ENCODE data around the gene ZNF599.

ZNF599 gene

GRCh38 chr19:34778342-34778741 lies 5.3 kb upstream of the ZNF599 start:
- H3K27ac Mint-ChIP-seq = no peak overlapping the region
- intact Hi-C loops (cut with micrococcal nuclease) = no loop called here
- H3K9me3 Mint-ChIP-seq = peaks cover 63% of the 10 kb centered on the region
- H3K4me3 Mint-ChIP-seq = no peak overlapping the region
- no peaks in the 10 kb centered on the region for H3K4me1 Mint-ChIP-seq (ENCODE audit: low read depth)
- H3K27me3 Mint-ChIP-seq = peaks cover 8% of the 10 kb centered on the region
- no peaks in the 10 kb centered on the region for H3K36me3 Mint-ChIP-seq (ENCODE audit: low read depth)

- Mint-ChIP-seq H3K36me3 (ENCODE audit: low read depth) (peaks cover 7% of the 10 kb centered on the region), H3K4me3 (no peak overlapping the region), H3K27me3 (peaks cover 12% of the 10 kb centered on the region), H3K9me3 (peaks cover 57% of the 10 kb centered on the region), H3K4me1 (ENCODE audit: low read depth) (peaks cover 10% of the 10 kb centered on the region), H3K27ac (no peak overlapping the region)
- intact Hi-C loops (cut with micrococcal nuclease) = no loop called here
These were observed 1.8 kb upstream of the ZNF599 start for GRCh38 chr19:34774857-34775256.

- Mint-ChIP-seq H3K4me1 (ENCODE audit: low read depth) (peaks cover 10% of the 10 kb centered on the region), H3K36me3 (ENCODE audit: low read depth) (peaks cover 13% of the 10 kb centered on the region), H3K27me3 (peaks cover 12% of the 10 kb centered on the region), H3K9me3 (peaks cover 64% of the 10 kb centered on the region), H3K4me3 (peak overlapping the region; percentile 75), H3K27ac (no peak overlapping the region)
- intact Hi-C loops (cut with micrococcal nuclease) = loop anchor here (1.0 kb wide), 1 partner anchor 39 kb away; the partner anchor contains the start of gene ZNF181
These were observed 495 bp upstream of the ZNF599 start for GRCh38 chr19:34773555-34773864.

GRCh38 chr19:34767951-34768350 lies 5.1 kb downstream of the ZNF599 start:
- intact Hi-C loops (cut with micrococcal nuclease) = no loop called here
- peaks cover 91% of the 10 kb centered on the region for H3K9me3 Mint-ChIP-seq
- H3K27me3 Mint-ChIP-seq = peaks cover 4% of the 10 kb centered on the region
- H3K4me3 Mint-ChIP-seq = no peak overlapping the region
- peaks cover 45% of the 10 kb centered on the region for H3K36me3 Mint-ChIP-seq (ENCODE audit: low read depth)
- H3K27ac Mint-ChIP-seq = no peak overlapping the region
- H3K4me1 Mint-ChIP-seq (ENCODE audit: low read depth) = peaks cover 10% of the 10 kb centered on the region

- no peaks in the 10 kb centered on the region for H3K27me3 Mint-ChIP-seq
- peaks cover 38% of the 10 kb centered on the region for H3K36me3 Mint-ChIP-seq (ENCODE audit: low read depth)
- no peaks in the 10 kb centered on the region for H3K4me1 Mint-ChIP-seq (ENCODE audit: low read depth)
- intact Hi-C loops (cut with micrococcal nuclease) = no loop called here
- H3K27ac Mint-ChIP-seq = no peak overlapping the region
- peaks cover 94% of the 10 kb centered on the region for H3K9me3 Mint-ChIP-seq
- no peak overlapping the region for H3K4me3 Mint-ChIP-seq
These were observed 6.6 kb downstream of the ZNF599 start for GRCh38 chr19:34766386-34766785.

GRCh38 chr19:34759218-34759917 lies 13.6 kb downstream of the ZNF599 start:
- intact Hi-C loops (cut with micrococcal nuclease) = no loop called here

GRCh38 chr19:34757441-34757840 lies 15.6 kb downstream of the ZNF599 start:
- H3K27ac Mint-ChIP-seq = no peak overlapping the region
- no peaks in the 10 kb centered on the region for H3K4me1 Mint-ChIP-seq (ENCODE audit: low read depth)
- intact Hi-C loops (cut with micrococcal nuclease) = no loop called here
- H3K9me3 Mint-ChIP-seq = peaks cover 98% of the 10 kb centered on the region
- H3K36me3 Mint-ChIP-seq (ENCODE audit: low read depth) = peaks cover 5% of the 10 kb centered on the region
- H3K27me3 Mint-ChIP-seq = no peaks in the 10 kb centered on the region
- H3K4me3 Mint-ChIP-seq = no peak overlapping the region

More at GRCh38 chr19:34759218-34759917, 13.6 kb downstream of the ZNF599 start:
- Mint-ChIP-seq H3K9me3 (peaks cover 98% of the 10 kb centered on the region), H3K4me1 (ENCODE audit: low read depth) (no peaks in the 10 kb centered on the region), H3K36me3 (ENCODE audit: low read depth) (peaks cover 5% of the 10 kb centered on the region), H3K4me3 (no peak overlapping the region), H3K27me3 (no peaks in the 10 kb centered on the region), H3K27ac (no peak overlapping the region)

- H3K9me3 Mint-ChIP-seq = peaks cover 96% of the 10 kb centered on the region
These were observed 27.9 kb downstream of the ZNF599 start for GRCh38 chr19:34744896-34745690.

GRCh38 chr19:34734537-34735103 lies 38.4 kb downstream of the ZNF599 start:
- intact Hi-C loops (cut with micrococcal nuclease) = loop anchor here (1.0 kb wide), 2 partner anchors 39 to 57 kb away; partner anchors contain the start of genes SCGB2B2, ZNF302 and ZNF599
- Mint-ChIP-seq H3K36me3 (ENCODE audit: low read depth) (peaks cover 65% of the 10 kb centered on the region), H3K27ac (peak overlapping the region; percentile 99), H3K4me1 (ENCODE audit: low read depth) (peaks cover 22% of the 10 kb centered on the region), H3K27me3 (peaks cover 6% of the 10 kb centered on the region), H3K9me3 (peaks cover 35% of the 10 kb centered on the region), H3K4me3 (peak overlapping the region; percentile 88)

More at GRCh38 chr19:34744896-34745690, 27.9 kb downstream of the ZNF599 start:
- Mint-ChIP-seq H3K4me1 (ENCODE audit: low read depth) (no peaks in the 10 kb centered on the region), H3K4me3 (no peak overlapping the region), H3K27ac (no peak overlapping the region), H3K36me3 (ENCODE audit: low read depth) (peaks cover 12% of the 10 kb centered on the region), H3K27me3 (no peaks in the 10 kb centered on the region)
- intact Hi-C loops (cut with micrococcal nuclease) = no loop called here

- peaks cover 28% of the 10 kb centered on the region for H3K9me3 Mint-ChIP-seq
- H3K4me3 Mint-ChIP-seq = peak within 1 kb of the TSS; percentile 88
- peaks cover 9% of the 10 kb centered on the region for H3K27me3 Mint-ChIP-seq
- peaks cover 22% of the 10 kb centered on the region for H3K4me1 Mint-ChIP-seq (ENCODE audit: low read depth)
- H3K36me3 Mint-ChIP-seq (ENCODE audit: low read depth) = peaks cover 58% of the 10 kb centered on the region
- intact Hi-C loops (cut with micrococcal nuclease) = loop anchor here (1.0 kb wide), 2 partner anchors 39 to 57 kb away; partner anchors contain the start of genes SCGB2B2, ZNF302 and ZNF599
- peak within 1 kb of the TSS; percentile 99 for H3K27ac Mint-ChIP-seq
These were observed 39.1 kb downstream of the ZNF599 start, which contains the start of gene ZNF181 for GRCh38 chr19:34733746-34734536. Gene ZNF181 (plus strand): TSS chr19:34734243. CDS start chr19:34735038, 795 bp downstream.

GRCh38 chr19:34733266-34733745 lies 39.7 kb downstream of the ZNF599 start:
- Mint-ChIP-seq H3K27me3 (peaks cover 9% of the 10 kb centered on the region), H3K27ac (peak overlapping the region; percentile 99), H3K9me3 (peaks cover 22% of the 10 kb centered on the region), H3K4me1 (ENCODE audit: low read depth) (peaks cover 22% of the 10 kb centered on the region), H3K36me3 (ENCODE audit: low read depth) (peaks cover 52% of the 10 kb centered on the region), H3K4me3 (peak overlapping the region; percentile 88)
- intact Hi-C loops (cut with micrococcal nuclease) = no loop called here

GRCh38 chr19:34732612-34733211 lies 40.3 kb downstream of the ZNF599 start:
- Mint-ChIP-seq H3K27ac (peak overlapping the region; percentile 99), H3K4me3 (peak overlapping the region; percentile 59), H3K9me3 (peaks cover 16% of the 10 kb centered on the region), H3K36me3 (ENCODE audit: low read depth) (peaks cover 46% of the 10 kb centered on the region), H3K4me1 (ENCODE audit: low read depth) (peaks cover 22% of the 10 kb centered on the region), H3K27me3 (peaks cover 11% of the 10 kb centered on the region)
- intact Hi-C loops (cut with micrococcal nuclease) = no loop called here

- Mint-ChIP-seq H3K36me3 (ENCODE audit: low read depth) (peaks cover 38% of the 10 kb centered on the region), H3K9me3 (peaks cover 15% of the 10 kb centered on the region), H3K27me3 (peaks cover 13% of the 10 kb centered on the region), H3K27ac (no peak overlapping the region), H3K4me3 (no peak overlapping the region), H3K4me1 (ENCODE audit: low read depth) (peaks cover 22% of the 10 kb centered on the region)
- intact Hi-C loops (cut with micrococcal nuclease) = no loop called here
These were observed 41.1 kb downstream of the ZNF599 start for GRCh38 chr19:34731964-34732363.
